BLaER1 treated with 17β-estradiol and CSF1 and Interleukin-3, amounts not matched to agents 10 nM and 100 nM (cell line): ENCODE measurements around the gene POLR1B.
"Not testable (repeated sequence)": the region's sequence is repeated elsewhere in the genome, so short reads cannot be mapped to it uniquely, and the experiment has no call there.

ENCODE experiments used
- H3K27ac ChIP-seq, 11 experiments: shearing (Covaris generic); formaldehyde crosslinking; 2 replicates each; pipeline ENCODE4 v1.8.1; 2022
- H3K27me3 ChIP-seq, 11 experiments: shearing (Covaris generic); formaldehyde crosslinking; 2 replicates each; pipeline ENCODE4 v1.8.1; 2022
- H3K36me3 ChIP-seq, 11 experiments: shearing (Covaris generic); formaldehyde crosslinking; 2 replicates each; pipeline ENCODE4 v1.8.1; 2022
- H3K4me1 ChIP-seq, 10 experiments: shearing (Covaris generic); formaldehyde crosslinking; 2 replicates each; pipeline ENCODE4 v1.8.1; 2022
- H3K4me2 ChIP-seq, 11 experiments: shearing (Covaris generic); formaldehyde crosslinking; 2 replicates each; pipeline ENCODE4 v1.8.1; 2022
- H3K4me3 ChIP-seq, 10 experiments: shearing (Covaris generic); formaldehyde crosslinking; 2 replicates each; pipeline ENCODE4 v1.8.1; 2022
- H3K9ac ChIP-seq, 11 experiments: shearing (Covaris generic); formaldehyde crosslinking; 2 replicates each; pipeline ENCODE4 v1.8.1; 2022
- H3K9me3 ChIP-seq, 11 experiments: shearing (Covaris generic); formaldehyde crosslinking; replicated peaks in 1 of 11; 2 replicates each; pipeline ENCODE4 v1.8.1; 2022
- H4K20me1 ChIP-seq, 11 experiments: shearing (Covaris generic); formaldehyde crosslinking; 2 replicates each; pipeline ENCODE4 v1.8.1; 2022
- Cebpa-rat ChIP-seq, 11 experiments: shearing (Covaris generic); IDR thresholded peaks; 2 replicates each; pipeline ENCODE4 v1.8.1; 2022

POLR1B gene

DNA sequence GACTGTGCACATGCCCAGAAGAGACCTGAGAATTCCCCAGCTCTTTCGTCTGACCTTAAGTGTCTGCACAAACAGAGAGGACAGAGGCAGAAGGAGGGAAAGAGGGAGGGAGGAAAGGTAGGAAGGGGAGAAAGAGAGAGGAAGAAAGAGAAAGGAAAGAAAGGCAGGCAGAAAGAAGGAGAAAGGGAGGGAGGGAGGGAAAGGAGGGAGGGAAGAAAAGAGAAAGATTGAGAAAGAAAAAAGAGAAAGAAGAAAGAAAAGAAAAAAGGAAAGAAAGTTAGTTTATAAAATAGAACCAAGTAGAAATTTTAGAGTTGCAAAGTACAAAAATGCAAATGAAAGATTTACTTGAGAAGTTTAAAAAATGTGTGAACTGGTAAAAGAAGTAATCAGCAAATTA is 7.4 kb upstream of the POLR1B start:
- Histone ChIP-seq H3K36me3 (peaks cover 39 to 70% (median 41%) of the 10 kb centered on the region in 11 experiments), H3K9me3 (peaks cover 0 to 4% (median 0%) of the 10 kb centered on the region in 11 experiments; a peak in 1 of 22 replicates), H3K4me3 (no peak overlapping the region), H3K27me3 (no peaks in the 10 kb centered on the region), H3K27ac (no peak overlapping the region), H3K4me1 (peaks cover 0 to 9% (median 6%) of the 10 kb centered on the region in 10 experiments; a peak in 15 of 20 replicates), H3K9ac (no peak overlapping the region), H4K20me1 (peaks cover 0 to 4% (median 0%) of the 10 kb centered on the region in 11 experiments; a peak in 1 of 22 replicates), H3K4me2 (no peak overlapping the region)
- TF ChIP-seq Cebpa-rat (IDR thresholded peaks at IDR 0.05) = no peak

DNA sequence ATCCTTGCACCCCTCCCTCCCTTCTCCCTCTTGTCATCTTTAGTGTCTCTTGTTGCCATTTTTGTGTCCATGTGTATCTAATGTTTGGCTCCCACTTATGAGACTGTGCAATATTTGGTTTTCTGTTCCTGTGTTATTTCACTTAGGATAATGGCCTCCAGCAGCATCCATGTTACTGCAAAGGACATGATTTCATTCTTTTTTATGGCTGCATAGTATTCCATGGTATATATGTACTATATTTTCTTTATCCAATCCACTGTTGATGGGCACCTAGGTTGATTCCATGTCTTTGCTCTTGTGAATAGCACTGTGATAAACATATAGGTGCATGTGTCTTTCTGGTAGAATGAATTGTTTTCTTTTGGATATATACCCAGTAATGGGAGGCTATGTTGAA is 5.6 kb upstream of the POLR1B start:
- H4K20me1 ChIP-seq, H3K9ac ChIP-seq, H3K4me2 ChIP-seq, H3K4me3 ChIP-seq, H3K27me3 ChIP-seq, H3K9me3 ChIP-seq, H3K27ac ChIP-seq: not testable (repeated sequence)
- Histone ChIP-seq H3K36me3 (peaks cover 20 to 53% (median 23%) of the 10 kb centered on the region in 11 experiments), H3K4me1 (peaks cover 8 to 16% (median 12%) of the 10 kb centered on the region in 10 experiments; a peak in 17 of 20 replicates)

DNA sequence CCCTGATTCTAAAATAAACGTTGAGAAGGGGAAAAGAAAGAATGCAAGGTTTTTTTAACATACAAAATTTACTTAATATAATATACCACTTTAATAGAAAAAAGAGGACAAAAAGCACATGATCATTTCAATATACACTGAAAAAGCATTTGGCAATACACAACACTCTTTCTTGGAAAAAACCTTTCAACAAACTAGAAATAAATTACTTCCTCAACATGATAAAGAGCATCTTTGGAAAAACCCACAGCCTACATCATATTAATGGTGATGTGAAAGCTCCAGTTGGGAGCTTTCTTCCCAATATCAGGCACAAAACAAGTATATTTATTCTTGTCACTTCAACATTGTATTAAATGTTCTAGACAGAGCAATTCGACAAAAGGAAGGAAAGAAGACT is 3.0 kb upstream of the POLR1B start:
- H3K9ac ChIP-seq = no peak overlapping the region
- peaks cover 19 to 28% (median 23%) of the 10 kb centered on the region in 10 experiments for H3K4me1 ChIP-seq
- no peak overlapping the region for H3K4me2 ChIP-seq
- peaks cover 0 to 26% (median 4%) of the 10 kb centered on the region in 11 experiments; a peak in 6 of 22 replicates for H3K36me3 ChIP-seq
- TF ChIP-seq Cebpa-rat (IDR thresholded peaks at IDR 0.05) = no peak
- no peak overlapping the region for H3K4me3 ChIP-seq
- H4K20me1 ChIP-seq = peaks cover 0 to 15% (median 10%) of the 10 kb centered on the region in 11 experiments; a peak in 11 of 22 replicates
- no peak overlapping the region for H3K27ac ChIP-seq
- peaks cover 0 to 4% (median 0%) of the 10 kb centered on the region in 11 experiments; a peak in 1 of 22 replicates for H3K9me3 ChIP-seq
- no peaks in the 10 kb centered on the region for H3K27me3 ChIP-seq

DNA sequence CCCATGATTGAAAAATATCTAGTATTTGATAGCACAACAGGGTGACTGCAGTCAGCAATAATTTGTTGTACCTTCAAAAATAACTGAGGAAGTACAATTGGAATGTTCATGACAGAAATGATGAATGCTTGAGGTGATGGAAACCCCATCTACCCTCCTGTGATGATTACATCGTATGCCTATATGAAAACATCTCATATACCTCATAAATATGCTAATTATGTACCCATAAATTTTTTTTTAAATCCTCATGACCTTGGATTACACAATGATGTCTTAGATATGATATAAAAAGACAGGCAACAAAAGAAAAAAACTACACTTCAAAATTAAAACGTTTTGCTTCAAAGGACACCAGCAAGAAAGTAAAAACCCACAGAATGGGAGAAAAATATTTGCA is 1.4 kb upstream of the POLR1B start:
- TF ChIP-seq Cebpa-rat (IDR thresholded peaks at IDR 0.05) = no peak
- Histone ChIP-seq H3K27ac (peak overlapping the region; percentile 88 to 98 (median 92); a peak in 21 of 22 replicates), H3K4me3 (peak overlapping the region; percentile 74 to 96 (median 86)), H3K4me1 (peaks cover 19 to 40% (median 31%) of the 10 kb centered on the region in 10 experiments), H3K9me3 (peaks cover 0 to 4% (median 0%) of the 10 kb centered on the region in 11 experiments; a peak in 1 of 22 replicates), H3K4me2 (peak overlapping the region; percentile 76 to 99 (median 88)), H4K20me1 (peaks cover 0 to 31% (median 23%) of the 10 kb centered on the region in 11 experiments; a peak in 13 of 22 replicates), H3K9ac (peak overlapping the region; percentile 82 to 96 (median 91)), H3K36me3 (peaks cover 8 to 24% (median 10%) of the 10 kb centered on the region in 11 experiments; a peak in 21 of 22 replicates), H3K27me3 (no peaks in the 10 kb centered on the region)

DNA sequence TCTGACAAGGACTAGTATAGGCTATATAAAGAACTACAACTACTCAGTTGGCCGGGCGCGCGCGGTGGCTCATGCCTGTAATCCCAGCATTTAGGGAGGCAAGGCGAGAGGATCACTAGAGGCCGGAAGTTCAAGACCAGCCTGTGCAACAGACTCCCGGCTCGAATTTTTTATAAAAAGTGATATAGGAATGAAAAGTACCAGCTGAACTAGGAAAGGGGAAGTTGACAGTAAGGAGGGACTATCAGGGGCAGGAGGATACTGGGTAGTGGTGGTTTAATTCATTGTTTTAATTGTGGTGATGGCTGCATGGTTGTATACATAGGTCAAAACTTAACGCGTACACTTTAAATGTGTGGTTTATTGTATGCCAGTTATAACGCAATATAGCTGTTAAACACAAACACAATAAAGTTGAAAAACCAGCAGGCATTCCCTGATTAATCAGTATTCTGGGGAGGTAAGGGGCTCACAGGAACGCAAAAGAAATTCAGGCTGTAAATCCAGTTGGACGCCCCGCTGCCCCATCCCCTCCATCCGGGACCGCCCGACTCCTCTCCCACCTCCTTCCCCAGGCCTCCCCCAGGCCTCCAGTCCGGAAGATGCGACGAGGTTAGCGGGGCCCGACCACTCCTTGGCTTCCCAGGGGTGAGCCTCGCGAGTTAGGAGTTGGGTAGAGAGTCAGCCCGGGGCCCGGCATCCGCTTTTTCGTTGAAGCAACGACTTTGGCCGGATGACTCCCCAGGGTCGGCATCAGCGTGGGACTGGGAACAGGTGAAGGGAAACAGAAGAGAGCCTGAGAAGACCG is 746 bp upstream of the POLR1B start:
- peak overlapping the region; percentile 74 to 96 (median 86) for H3K4me3 ChIP-seq

DNA sequence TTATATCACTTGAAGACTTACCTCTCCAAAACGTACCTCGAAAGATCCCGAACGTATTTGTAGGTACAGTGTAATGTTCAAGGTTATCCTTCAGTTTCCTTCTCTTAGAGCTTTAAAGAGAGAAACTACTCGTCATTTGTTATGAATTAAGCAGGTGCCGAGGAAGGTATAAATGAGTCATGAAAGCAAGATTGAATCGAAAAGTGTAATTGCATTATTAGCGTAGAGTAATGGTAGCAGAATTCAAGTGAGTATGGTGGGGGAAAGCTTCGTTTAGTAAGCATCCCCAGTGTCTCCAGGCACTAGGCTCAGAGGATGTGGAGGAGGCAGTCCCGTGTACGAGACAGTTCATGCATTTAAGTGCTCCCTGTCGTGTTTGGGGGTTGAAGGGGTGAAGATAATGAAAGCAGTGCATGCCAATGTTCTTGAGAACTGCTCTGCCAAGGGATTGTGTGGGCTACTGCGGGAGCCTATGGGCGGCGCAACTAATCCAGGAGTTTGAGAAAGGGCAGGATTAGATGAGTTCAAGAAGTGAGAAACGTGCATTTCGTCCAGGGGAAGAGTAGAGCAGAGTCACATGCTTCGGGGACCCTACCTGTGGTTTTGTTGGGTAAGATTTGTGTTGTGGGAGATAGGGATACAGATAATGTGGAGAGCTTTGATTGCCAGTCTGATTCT is 858 bp downstream of the POLR1B start:
- Histone ChIP-seq H3K9ac (peak overlapping the region; percentile 82 to 96 (median 91)), H3K9me3 (no peaks in the 10 kb centered on the region), H3K4me1 (peaks cover 28 to 56% (median 39%) of the 10 kb centered on the region in 10 experiments), H3K27ac (peak overlapping the region in 10 of 11 experiments; percentile 88 to 98 (median 93); a peak in 19 of 22 replicates), H3K36me3 (peaks cover 22 to 32% (median 28%) of the 10 kb centered on the region in 11 experiments), H3K4me2 (peak overlapping the region; percentile 83 to 99 (median 90)), H3K27me3 (no peaks in the 10 kb centered on the region), H4K20me1 (peaks cover 0 to 54% (median 40%) of the 10 kb centered on the region in 11 experiments; a peak in 14 of 22 replicates), H3K4me3 (peak overlapping the region; percentile 74 to 96 (median 86))
- TF ChIP-seq Cebpa-rat (IDR thresholded peaks at IDR 0.05) = no peak

More for the DNA sequence above, 746 bp upstream of the POLR1B start:
- Histone ChIP-seq H3K9me3 (0 out of 22 replicates have a peak, but pooled peaks cover 0 to 2% (median 0%) of the 10 kb centered on the region in 11 experiments), H3K36me3 (peaks cover 12 to 22% (median 15%) of the 10 kb centered on the region in 11 experiments; a peak in 21 of 22 replicates), H3K27ac (peak overlapping the region; percentile 88 to 98 (median 92)), H3K4me2 (peak overlapping the region; percentile 76 to 99 (median 88)), H3K27me3 (no peaks in the 10 kb centered on the region), H3K4me1 (peaks cover 19 to 42% (median 31%) of the 10 kb centered on the region in 10 experiments), H4K20me1 (peaks cover 0 to 38% (median 28%) of the 10 kb centered on the region in 11 experiments; a peak in 13 of 22 replicates), H3K9ac (peak overlapping the region; percentile 82 to 96 (median 91))
- no peak for TF ChIP-seq Cebpa-rat (IDR thresholded peaks at IDR 0.05)

DNA sequence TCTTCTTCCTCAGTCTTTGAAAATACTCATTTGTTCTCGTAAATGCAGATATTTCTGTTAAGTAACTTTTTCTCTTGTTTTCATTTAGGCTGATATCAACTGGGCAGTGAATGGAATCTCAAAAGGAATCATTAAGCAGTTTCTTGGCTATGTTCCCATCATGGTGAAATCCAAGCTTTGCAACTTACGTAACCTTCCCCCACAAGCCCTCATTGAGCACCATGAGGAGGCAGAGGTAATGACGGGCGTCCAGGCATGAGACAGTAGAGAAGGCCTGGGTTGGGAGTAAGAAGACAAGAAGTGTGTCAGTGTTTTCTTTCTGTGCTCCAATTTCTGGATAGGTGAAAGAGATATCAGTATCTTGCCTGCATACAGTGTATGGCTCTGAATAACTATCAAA is 5.1 kb downstream of the POLR1B start:
- peak overlapping the region in 7 of 11 experiments; percentile 27 to 51 (median 36); a peak in 6 of 22 replicates for H3K27ac ChIP-seq
- H3K4me1 ChIP-seq = peaks cover 18 to 41% (median 29%) of the 10 kb centered on the region in 10 experiments
- H3K36me3 ChIP-seq = peaks cover 62 to 74% (median 70%) of the 10 kb centered on the region in 11 experiments
- peaks cover 0 to 94% (median 55%) of the 10 kb centered on the region in 11 experiments; a peak in 17 of 22 replicates for H4K20me1 ChIP-seq
- H3K9ac ChIP-seq = no peak overlapping the region
- H3K9me3 ChIP-seq = no peaks in the 10 kb centered on the region
- no peak overlapping the region for H3K4me3 ChIP-seq
- TF ChIP-seq Cebpa-rat (IDR thresholded peaks at IDR 0.05) = peak in 2 of 11 experiments; percentile 15 to 41; a peak in 2 of 22 replicates
- peak overlapping the region in 7 of 11 experiments; percentile 23 to 59 (median 34); a peak in 9 of 22 replicates for H3K4me2 ChIP-seq
- H3K27me3 ChIP-seq = no peaks in the 10 kb centered on the region

DNA sequence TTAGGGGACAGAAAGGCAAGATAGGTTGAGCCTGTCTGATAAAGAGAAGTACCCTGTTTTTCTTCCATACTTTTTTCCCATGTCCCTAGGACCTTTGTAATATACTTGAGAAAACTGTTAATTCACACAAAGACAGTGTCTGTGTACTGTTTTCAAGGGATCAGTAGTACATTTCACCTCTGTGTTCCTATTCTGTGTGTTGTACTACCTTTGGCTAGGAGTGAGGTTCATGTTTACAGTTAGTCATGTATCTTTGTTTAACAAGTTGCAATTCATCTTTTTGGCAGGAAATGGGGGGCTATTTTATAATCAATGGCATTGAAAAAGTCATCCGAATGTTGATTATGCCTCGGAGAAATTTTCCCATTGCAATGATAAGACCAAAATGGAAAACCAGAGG is 6.7 kb downstream of the POLR1B start:
- no peak overlapping the region for H3K4me2 ChIP-seq
- H3K4me3 ChIP-seq = no peak overlapping the region
- H3K36me3 ChIP-seq = peaks cover 78 to 91% (median 86%) of the 10 kb centered on the region in 11 experiments
- no peak for TF ChIP-seq Cebpa-rat (IDR thresholded peaks at IDR 0.05)
- no peak overlapping the region for H3K9ac ChIP-seq
- H3K27ac ChIP-seq = no peak overlapping the region
- no peaks in the 10 kb centered on the region for H3K27me3 ChIP-seq
- no peaks in the 10 kb centered on the region for H3K9me3 ChIP-seq
- H3K4me1 ChIP-seq = peaks cover 10 to 34% (median 21%) of the 10 kb centered on the region in 10 experiments
- peaks cover 0 to 93% (median 45%) of the 10 kb centered on the region in 11 experiments; a peak in 16 of 22 replicates for H4K20me1 ChIP-seq
